ENCODE measurements around the gene IGSF11.
"Not testable (repeated sequence)": the region's sequence is repeated elsewhere in the genome, so short reads cannot be mapped to it uniquely, and the experiment has no call there.

The IGSF11 gene

DNA sequence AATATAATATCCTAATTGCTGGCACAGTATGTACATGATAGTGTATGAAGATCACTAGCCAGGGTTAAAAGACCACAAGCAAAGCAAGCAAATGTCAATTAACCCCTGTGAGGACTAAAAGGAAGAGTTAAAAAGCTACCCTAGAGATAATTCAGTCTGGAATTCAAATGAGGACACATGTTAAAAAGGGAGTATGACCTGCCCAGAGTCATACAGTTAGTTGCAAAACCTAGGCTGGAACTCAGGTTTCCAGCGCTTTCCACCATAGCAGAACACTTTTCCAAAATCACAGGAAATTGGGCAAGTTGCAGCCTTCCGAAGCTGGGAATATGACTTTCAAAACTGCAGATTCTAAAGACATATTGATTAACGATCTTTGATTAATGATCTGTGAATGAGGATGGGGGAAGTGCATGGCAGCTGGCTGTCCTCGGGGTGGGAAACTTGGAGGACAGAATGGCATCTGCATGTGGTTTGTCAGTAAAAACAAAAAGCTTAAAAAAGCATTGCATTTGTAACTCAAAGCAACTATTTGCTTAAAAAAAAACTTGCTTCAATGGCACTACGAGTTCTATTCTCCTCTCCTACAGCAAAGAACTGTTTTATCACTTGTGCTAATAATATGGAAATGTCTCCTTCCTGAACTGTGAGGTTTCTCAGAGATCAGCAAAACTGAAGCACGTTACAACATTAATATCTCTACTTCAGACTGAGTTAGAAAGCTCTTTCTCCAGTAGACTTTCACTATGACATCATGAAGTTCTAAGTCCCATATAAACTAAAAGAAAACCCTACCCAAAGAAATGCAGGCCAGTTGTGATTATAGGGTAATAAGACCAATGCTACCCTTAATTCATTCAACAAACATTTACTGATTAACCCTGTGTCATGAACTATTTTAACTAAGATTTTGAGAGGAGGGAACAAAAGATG lies 46.2 kb downstream of the IGSF11 start:
- DNase-seq = no peak

GRCh38 chr3:118987477-118987876 lies 47.2 kb downstream of the IGSF11 start:
- DNase-seq = peak; percentile 28

DNA sequence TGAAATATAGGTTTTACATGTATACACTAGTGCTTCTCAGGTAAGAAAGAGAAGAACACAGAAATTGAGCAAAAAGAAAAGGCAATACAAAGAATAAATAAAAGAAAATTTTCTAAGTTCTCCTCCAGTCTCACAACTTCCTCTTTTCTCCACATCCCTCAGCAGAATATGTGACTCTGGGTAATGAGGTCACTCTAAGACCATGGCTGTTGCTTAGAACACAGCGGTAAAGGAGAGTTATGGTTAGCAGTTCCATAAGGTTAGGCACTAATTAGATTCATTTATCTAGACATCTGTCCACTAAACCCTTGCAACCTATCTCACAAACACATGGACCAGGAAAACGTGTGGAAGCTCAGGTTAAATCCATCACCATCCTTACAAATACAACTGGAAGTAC lies 47.9 kb downstream of the IGSF11 start:
- no peak for DNase-seq

DNA sequence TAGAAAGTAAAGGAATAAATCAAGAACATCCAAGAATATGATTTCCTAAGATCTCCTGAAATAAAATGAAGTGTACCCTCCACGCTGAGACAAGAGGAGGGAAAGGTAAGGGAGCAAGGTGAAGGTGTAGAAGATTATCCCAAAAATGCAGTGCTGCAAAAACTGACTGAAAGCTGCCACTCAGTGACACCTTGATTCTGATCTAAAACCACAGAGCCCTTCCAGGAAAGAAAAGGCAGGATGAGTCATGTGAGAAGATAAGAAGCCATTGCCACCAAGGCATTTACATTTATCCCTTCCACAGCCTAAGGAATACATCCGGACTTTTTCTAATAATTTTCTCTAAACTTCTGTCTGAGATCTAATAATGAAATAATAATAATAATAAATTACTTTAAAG lies 49.9 kb downstream of the IGSF11 start:
- no peak for DNase-seq

GRCh38 chr3:118981494-118982134 lies 53.0 kb downstream of the IGSF11 start:
- DNase-seq = no peak

- no peak for DNase-seq
Measured at GRCh38 chr3:118980832-118981231, 53.8 kb downstream of the IGSF11 start.

- no peak for DNase-seq
Measured at GRCh38 chr3:118978393-118978758, 56.3 kb downstream of the IGSF11 start.

- DNase-seq = no peak
Measured at GRCh38 chr3:118977671-118978392, 56.8 kb downstream of the IGSF11 start.

- DNase-seq = no peak
Measured at GRCh38 chr3:118977118-118977517, 57.5 kb downstream of the IGSF11 start.

GRCh38 chr3:118975476-118975875 lies 59.2 kb downstream of the IGSF11 start:
- not testable (repeated sequence) for DNase-seq

DNA sequence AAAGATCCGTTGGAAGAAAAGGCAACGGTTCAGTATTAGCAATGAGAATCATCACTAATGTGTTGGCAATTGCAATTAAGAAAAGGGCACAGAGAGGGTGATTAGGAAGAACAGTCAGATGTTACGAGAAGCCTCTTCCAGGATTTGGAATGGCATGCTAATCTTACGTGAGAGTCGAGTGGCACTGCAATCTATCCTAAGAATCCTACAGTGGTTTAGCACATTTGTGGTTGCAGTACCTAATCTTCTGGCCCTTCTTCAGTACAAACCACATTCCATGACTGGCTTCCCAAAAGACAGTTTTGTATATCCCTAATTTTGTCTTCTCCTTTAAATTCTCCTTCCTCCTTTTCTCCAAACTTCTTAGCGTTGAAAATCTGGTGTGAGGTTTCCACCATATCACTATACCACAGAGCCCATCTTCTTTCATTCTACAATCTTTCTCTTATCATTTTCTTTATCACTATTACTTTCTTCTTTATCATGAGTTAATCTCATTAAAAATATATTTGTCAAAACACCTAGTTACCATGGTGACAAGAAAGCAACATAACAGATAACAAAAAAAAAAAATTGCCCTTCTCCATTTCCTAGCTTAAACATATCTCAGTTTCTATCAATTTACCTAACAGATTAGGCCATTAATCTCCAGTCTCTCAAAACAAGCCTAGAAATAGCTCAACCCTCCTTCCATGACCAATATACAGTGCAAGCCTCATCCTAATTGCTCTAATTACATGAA lies 60.1 kb downstream of the IGSF11 start:
- no peak for DNase-seq

DNA sequence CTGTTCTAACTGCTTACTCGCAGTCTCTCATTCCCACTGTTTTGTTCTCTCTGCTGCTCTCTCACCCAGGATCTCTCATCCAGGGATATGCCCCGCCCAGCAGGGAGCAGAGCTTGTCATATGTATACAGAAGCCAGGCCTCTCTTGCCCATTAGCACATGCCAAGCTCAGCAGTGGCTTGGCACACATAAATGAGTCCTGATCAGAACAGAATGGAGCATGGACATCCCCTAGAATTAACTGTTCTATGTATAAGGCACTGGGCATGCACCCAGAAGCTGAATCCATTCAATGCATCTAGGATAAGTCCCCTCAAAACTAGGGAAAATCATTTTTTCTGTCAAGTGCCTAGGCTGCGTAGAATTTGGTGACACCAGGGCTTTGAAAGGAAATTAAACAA lies 61.6 kb downstream of the IGSF11 start:
- no peak for DNase-seq

- no peak for DNase-seq
Measured at GRCh38 chr3:118970819-118971218, 63.8 kb downstream of the IGSF11 start.

- DNase-seq = no peak
Measured at GRCh38 chr3:118968640-118969039, 66.0 kb downstream of the IGSF11 start.

DNA sequence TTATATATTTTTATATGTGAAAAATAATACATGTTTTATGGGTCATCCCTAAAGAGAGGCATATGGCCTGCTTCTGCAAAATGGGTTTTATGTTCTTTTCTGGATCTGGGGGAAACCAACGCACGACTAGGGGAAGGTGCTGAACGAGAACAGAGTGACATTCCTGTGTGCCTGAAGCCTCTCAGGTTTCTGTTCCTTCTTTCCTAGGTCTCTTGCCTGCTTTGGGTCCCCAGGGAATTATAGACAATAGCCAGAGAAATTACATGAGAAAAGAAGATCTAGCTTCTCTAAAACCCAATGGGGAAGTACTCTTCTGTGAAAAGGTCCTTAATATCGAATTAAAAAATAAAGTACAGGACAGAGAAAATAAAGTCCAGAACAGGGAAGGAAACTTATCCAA lies 66.5 kb downstream of the IGSF11 start:
- DNase-seq = no peak

- DNase-seq = no peak
Measured at GRCh38 chr3:118966700-118967099, 67.9 kb downstream of the IGSF11 start.

GRCh38 chr3:118963711-118964110 lies 70.9 kb downstream of the IGSF11 start:
- DNase-seq = no peak

GRCh38 chr3:118960876-118961450 lies 73.7 kb downstream of the IGSF11 start:
- DNase-seq = no peak

- DNase-seq = no peak
Measured at GRCh38 chr3:118955914-118956556, 78.6 kb downstream of the IGSF11 start.

DNA sequence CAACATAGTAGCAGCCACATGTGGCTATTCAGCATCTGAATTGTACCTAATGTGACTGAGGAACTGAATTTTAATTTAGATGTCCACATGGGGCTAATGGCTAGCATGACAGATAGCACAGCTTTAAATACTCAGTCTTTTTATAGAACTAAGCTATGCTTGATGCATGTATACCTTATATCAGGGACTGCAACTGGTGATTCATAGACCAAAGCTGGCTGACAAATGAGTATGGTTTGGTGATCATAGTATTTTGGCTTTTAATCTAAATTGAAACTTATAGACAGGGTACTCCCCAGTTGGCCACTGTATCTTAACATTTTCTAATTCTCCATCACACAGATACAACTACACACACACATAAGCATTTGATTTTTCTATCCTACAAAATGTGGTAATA lies 83.6 kb downstream of the IGSF11 start:
- DNase-seq = no peak

GRCh38 chr3:118949113-118949760 lies 85.4 kb downstream of the IGSF11 start:
- no peak for DNase-seq

GRCh38 chr3:118948146-118948545 lies 86.5 kb downstream of the IGSF11 start:
- DNase-seq = no peak

Data from kidney glomerular epithelial cell (primary cell).